Fibroblast of pulmonary artery (primary cell): ENCODE measurements around the gene LDLR.
"Not testable (repeated sequence)": the region's sequence is repeated elsewhere in the genome, so short reads cannot be mapped to it uniquely, and the experiment has no call there.

ENCODE experiments used
- DNase-seq: peaks from one replicate; pipeline ENCODE4 v3.0.0-alpha.2; 2010; ENCODE audit warnings: low read depth
- H3K4me3 ChIP-seq: replicated peaks from 2 replicates; pipeline ENCODE4 v1.5.1; 2011; ENCODE audit warnings: low read depth, mild to moderate bottlenecking, control low read depth, low read length, moderate library complexity
- CTCF ChIP-seq: IDR thresholded peaks from 2 replicates; pipeline ENCODE4 v1.5.1; 2011; ENCODE audit warnings: mild to moderate bottlenecking, control low read depth, low read length, inconsistent platforms; ENCODE audit errors: missing control alignments

The LDLR gene

GRCh38 chr19:11152318-11153062, 63.2 kb downstream of the LDLR start:
- H3K4me3 ChIP-seq, result no peak overlapping the region
- TF ChIP-seq CTCF, result no peak
- DNase-seq, result peak; percentile 90

GRCh38 chr19:11154683-11155047, 65.4 kb downstream of the LDLR start:
- peak overlapping the region; percentile 88 for H3K4me3 ChIP-seq
- DNase-seq, result no peak
- TF ChIP-seq CTCF, result no peak

GRCh38 chr19:11155373-11156120, 66.3 kb downstream of the LDLR start, which contains the start of gene SPC24:
TSS of gene SPC24 (minus strand) at chr19:11155782. CDS start at chr19:11155776, 6 bp downstream.
- peak within 1 kb of the TSS; percentile 88 for H3K4me3 ChIP-seq
- DNase-seq, result peak; percentile 99
- no peak for TF ChIP-seq CTCF

- TF ChIP-seq CTCF, result no peak
- no peak overlapping the region for H3K4me3 ChIP-seq
- peak; percentile 78 for DNase-seq
Observed at GRCh38 chr19:11159598-11160439, 70.6 kb downstream of the LDLR start.

- not testable (repeated sequence) for H3K4me3 ChIP-seq, DNase-seq
Observed at GRCh38 chr19:11160440-11160768, 71.1 kb downstream of the LDLR start.

GRCh38 chr19:11164296-11164695, 75.0 kb downstream of the LDLR start:
- no peak for DNase-seq
- no peak for TF ChIP-seq CTCF
- no peak overlapping the region for H3K4me3 ChIP-seq

- TF ChIP-seq CTCF, result no peak
- peak overlapping the region; percentile 21 for H3K4me3 ChIP-seq
- peak; percentile 97 for DNase-seq
Observed at GRCh38 chr19:11164879-11165406, 75.7 kb downstream of the LDLR start.
